Activated T-cell treated with anti-CD3 and anti-CD28 coated beads, Interleukin-2, amount 50 U/mL, for 48 hours (primary cell): ENCODE results near the gene HMGN1.

ENCODE experiments used
- DNase-seq, 2 experiments: peaks; one replicate each; pipeline ENCODE4 v3.0.0-alpha.2; 2020

The HMGN1 gene

GRCh38 chr21:39366563-39366962 lies 17.7 kb upstream of the HMGN1 start:
- no peak for DNase-seq

GRCh38 chr21:39364949-39365348 lies 16.1 kb upstream of the HMGN1 start:
- DNase-seq: no peak

- no peak for DNase-seq
Measured at GRCh38 chr21:39363607-39364555, 15.0 kb upstream of the HMGN1 start.

- no peak for DNase-seq
Measured at GRCh38 chr21:39362733-39363132, 13.8 kb upstream of the HMGN1 start.

DNA sequence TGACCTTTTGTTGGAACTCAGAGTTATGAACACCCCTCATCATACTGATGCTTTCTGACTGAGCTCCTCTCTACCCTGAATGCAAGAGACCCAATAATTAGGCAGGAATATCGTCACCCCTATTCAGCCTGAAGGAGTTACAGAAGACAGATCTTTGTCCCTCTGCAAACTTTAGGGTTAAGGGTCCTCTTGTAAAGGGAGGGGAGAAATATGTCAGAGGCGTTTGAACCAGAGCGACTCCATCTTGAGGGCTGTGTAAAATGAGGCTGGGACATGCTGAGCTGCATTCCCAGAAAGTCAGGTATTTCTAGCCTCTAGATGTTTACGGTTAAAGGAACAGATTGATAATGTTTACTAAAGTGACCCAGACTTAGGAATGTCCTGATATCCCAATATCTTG lies 10.5 kb upstream of the HMGN1 start:
- no peak for DNase-seq

- no peak for DNase-seq
Measured at GRCh38 chr21:39353295-39353694, 4.4 kb upstream of the HMGN1 start.

GRCh38 chr21:39350094-39351005 lies 1.5 kb upstream of the HMGN1 start:
- DNase-seq: no peak

- DNase-seq: peak; percentile 98
Measured at GRCh38 chr21:39349211-39350093, 564 bp upstream of the HMGN1 start.

DNA sequence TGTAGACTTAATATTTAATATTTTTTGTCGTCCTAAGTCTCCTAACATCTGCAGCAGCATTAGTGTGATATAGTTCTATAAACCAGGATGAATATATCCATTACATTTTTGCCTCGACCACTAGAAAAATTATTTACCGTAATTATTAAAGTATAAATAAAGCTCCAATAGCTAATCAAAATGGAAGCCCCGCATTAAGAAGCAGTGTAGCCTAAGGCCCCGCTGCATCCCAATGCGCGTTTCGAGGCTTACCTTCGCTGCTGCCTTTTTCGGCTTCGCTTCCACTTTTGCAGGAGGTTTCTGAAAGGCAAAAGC lies 891 bp downstream of the HMGN1 start:
- DNase-seq: no peak

- no peak for DNase-seq
Measured at GRCh38 chr21:39347537-39347936, 1.4 kb downstream of the HMGN1 start.

GRCh38 chr21:39346671-39347331 lies 2.1 kb downstream of the HMGN1 start:
- no peak for DNase-seq

DNA sequence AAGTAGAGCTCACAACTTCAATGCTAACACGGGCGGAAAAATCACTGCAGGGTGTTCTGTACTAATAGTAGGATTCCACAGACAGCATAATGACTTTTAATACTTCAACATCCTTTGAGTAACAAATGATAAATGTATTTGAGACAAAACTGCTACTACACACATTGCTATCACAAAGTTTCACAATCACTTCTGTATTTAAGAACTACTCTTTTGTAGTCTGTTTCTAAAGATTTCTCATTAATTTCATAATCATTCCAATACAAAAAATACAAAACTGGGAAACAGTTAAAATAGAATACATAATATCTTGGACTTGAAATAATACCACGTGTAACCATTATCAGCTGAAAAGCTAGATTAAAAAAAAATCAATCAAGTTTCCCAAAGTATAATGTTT lies 2.7 kb downstream of the HMGN1 start:
- no peak for DNase-seq

DNA sequence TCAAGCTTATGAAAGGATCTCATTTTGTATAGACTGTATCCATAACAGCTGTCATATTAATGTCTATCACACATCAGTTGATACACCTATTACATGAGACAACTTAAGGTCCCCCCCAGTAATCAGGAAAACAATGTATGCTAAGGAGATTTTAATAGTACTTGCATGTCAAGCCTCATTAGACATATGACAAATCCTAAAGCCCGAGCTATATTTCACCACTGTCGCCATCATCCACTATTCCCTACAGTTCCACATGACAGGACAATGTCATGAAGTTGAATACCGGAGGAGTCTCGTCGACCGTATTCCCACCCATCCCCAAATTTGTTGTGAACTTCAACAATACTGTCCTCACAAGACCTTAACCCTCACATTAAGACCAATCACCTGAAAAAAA lies 3.4 kb downstream of the HMGN1 start:
- DNase-seq: no peak

GRCh38 chr21:39344848-39345247 lies 4.0 kb downstream of the HMGN1 start:
- no peak for DNase-seq

DNA sequence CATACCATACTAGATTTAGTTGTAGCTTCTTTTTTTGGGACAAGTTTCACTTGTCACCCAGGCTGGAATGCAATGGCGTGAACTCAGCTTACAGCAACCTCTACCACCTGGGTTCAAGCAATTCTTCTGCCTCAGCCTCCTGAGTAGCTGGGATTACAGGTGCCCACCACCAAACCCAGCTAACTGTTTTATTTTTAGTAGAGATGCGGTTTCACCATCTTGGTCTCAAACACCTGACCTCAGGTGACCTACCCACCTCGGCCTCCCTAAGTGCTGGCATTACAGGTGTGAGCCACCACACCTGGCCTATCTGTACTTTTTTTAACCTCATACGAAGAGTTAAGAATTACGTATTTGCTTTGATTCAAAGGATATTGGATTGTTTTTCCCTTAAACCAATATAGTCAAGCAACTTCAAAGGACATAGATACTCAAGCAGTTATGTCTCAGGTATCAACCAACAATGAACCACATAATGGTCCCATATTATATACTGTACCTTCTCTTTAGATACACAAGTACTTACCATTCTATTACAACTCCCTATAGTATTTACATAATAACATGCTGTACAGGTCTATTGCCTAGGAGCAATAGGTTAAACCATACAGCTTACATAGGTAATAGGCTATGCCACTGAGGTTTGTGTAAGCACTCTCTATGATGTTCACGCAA lies 7.5 kb downstream of the HMGN1 start:
- DNase-seq: no peak

DNA sequence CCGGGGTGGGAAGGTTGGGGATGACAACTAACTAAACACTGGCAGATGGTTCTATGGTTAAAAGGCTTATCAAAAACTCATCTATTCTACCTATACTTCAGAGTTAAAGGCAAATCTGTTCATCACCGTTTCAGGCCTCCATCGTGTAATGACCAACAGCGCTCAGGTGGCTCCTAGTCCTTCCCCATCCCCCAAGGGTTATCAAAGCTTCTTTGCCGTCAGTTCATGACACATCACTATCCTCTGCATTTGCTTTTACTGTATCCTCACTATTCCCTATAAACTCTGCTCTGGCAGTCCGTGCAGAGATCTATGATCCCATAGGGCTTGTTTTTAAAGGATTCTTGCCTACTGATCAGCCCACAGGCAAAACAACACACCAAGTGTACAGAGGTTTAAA lies 8.2 kb downstream of the HMGN1 start:
- no peak for DNase-seq

DNA sequence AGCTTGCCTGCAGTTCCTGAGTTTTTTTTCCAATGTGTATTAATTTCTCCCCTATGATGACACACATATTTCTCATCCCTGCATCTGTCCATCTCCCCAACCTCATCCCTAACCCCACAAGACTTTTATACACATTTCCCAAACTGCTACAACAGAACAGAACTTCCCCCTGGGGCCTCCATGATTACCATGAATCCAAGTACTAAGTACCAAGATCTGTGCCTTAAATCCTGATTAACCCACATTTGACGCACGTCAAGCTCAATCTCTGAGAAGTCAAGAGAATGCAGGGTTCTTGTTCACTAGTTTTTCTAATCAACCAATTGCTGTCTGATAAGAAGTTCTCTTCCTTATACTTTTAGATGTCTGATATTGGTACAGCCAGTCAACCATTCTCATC lies 9.7 kb downstream of the HMGN1 start:
- DNase-seq: no peak

DNA sequence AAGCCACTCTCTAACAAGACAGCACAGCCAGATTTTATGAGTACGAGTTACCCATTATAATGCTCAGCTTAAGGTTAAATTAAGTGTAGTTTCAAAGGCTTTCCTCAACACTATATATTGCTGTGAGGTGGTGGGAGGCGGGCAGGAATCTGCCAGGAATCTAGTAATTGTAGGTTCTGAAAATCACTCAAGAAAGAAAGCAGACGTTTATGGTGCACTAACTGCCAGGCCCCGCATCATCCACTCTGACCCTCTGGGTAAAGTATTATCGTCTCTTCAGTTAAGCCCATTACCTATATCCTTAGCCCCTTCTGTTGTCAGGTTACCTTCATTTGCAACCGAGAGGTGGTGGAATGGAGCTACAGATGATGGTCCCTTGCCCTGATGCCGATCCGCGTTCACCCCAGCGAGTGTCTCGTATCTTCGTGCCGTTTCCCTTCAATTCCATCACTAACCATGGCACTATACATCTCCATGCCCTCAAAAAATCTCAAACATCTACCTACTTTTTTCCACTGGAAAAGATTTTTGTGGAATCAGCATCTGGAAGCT lies 12.4 kb downstream of the HMGN1 start:
- no peak for DNase-seq

DNA sequence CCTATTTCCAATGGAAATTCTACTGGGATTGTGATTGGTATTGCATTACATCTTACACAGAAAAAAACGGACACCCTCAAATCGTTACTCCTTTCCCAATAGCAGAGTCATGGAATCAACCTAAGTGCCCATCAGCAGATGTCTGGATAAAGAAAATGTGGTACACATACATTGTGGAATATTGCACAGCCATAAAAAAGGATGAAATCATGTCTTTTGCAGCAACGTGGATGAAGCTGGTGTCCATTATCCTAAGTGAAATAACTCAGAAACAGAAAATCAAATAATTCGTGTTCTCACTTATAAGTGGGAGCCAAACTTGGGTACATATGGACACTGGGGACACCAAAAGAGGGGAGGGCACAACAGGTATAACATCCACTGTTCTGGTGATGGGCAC lies 14.3 kb downstream of the HMGN1 start:
- no peak for DNase-seq

- no peak for DNase-seq
Measured at GRCh38 chr21:39332175-39332574, 16.7 kb downstream of the HMGN1 start.

DNA sequence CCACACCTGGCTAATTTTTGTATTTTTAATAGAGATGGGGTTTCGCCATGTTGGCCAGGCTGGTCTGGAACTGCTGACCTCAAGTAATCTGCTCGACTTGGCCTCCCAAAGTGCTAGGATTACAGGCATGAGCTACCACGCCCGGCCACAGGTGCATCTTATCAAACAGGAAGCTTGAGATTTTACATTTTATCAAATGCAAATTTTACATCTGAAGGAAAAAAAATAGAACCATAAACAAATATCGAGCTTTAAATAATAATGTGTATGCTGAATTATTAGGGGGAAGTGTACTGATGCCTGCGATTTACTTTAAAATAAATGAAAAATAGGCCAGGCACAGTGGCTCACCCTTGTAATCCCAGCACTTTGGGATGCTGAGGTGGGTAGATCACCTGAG lies 18.9 kb downstream of the HMGN1 start:
- DNase-seq: no peak

DNA sequence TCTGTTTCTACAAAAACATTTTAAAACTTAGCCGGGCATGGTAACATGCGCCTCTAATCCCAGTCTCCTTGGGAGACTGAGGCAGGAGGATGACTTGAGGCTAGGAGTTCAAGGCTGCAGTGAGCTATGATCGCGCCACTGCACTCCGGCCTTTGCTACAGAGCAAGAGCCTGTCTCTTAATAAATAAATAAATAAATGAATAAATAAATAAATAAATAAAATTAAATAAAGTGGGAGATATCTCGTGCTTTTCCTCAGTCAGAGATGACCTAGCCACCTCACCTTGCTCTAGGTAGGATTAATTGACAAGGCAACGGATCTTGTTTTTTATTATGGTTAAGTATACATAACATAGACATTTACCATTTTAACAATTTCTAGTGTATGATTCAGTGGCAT lies 21.2 kb downstream of the HMGN1 start:
- no peak for DNase-seq
